GM10266 (cell line): ENCODE data around the gene PRDM15.

ENCODE experiments used
- DNase-seq: peaks from one replicate; pipeline ENCODE4 v3.0.0; 2012; ENCODE audit errors: extremely low spot score
- TF ChIP-seq, protein P1 (sequence below): IDR thresholded peaks from 2 replicates; pipeline ENCODE4 v1.5.1; 2012; ENCODE audit warnings: mild to moderate bottlenecking, low read depth; ENCODE audit not compliant: control insufficient read depth, insufficient read depth; ENCODE audit errors: missing control alignments

PRDM15 gene

DNA sequence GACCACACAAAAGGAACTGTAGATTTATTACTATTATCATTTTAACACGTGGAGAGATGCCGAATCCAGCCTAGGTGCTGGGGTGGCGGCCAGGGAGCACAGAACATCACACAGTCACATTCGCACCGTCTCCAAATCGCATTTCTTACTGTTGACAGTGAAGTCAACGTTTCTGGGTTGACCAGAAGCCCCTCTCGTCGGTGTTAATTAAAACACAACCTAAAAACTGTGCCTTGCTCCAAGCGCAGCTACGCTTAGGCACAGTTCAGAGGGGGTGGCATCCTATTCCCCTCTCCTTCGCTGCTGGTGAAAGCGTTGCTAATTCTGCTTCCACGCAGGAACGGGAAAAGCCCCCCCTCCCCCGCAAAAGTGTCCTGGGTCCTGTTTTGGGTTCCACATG is 116.4 kb downstream of the PRDM15 start:
- TF ChIP-seq, protein P1, sequence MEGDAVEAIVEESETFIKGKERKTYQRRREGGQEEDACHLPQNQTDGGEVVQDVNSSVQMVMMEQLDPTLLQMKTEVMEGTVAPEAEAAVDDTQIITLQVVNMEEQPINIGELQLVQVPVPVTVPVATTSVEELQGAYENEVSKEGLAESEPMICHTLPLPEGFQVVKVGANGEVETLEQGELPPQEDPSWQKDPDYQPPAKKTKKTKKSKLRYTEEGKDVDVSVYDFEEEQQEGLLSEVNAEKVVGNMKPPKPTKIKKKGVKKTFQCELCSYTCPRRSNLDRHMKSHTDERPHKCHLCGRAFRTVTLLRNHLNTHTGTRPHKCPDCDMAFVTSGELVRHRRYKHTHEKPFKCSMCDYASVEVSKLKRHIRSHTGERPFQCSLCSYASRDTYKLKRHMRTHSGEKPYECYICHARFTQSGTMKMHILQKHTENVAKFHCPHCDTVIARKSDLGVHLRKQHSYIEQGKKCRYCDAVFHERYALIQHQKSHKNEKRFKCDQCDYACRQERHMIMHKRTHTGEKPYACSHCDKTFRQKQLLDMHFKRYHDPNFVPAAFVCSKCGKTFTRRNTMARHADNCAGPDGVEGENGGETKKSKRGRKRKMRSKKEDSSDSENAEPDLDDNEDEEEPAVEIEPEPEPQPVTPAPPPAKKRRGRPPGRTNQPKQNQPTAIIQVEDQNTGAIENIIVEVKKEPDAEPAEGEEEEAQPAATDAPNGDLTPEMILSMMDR, result no peak
- no peak for DNase-seq

DNA sequence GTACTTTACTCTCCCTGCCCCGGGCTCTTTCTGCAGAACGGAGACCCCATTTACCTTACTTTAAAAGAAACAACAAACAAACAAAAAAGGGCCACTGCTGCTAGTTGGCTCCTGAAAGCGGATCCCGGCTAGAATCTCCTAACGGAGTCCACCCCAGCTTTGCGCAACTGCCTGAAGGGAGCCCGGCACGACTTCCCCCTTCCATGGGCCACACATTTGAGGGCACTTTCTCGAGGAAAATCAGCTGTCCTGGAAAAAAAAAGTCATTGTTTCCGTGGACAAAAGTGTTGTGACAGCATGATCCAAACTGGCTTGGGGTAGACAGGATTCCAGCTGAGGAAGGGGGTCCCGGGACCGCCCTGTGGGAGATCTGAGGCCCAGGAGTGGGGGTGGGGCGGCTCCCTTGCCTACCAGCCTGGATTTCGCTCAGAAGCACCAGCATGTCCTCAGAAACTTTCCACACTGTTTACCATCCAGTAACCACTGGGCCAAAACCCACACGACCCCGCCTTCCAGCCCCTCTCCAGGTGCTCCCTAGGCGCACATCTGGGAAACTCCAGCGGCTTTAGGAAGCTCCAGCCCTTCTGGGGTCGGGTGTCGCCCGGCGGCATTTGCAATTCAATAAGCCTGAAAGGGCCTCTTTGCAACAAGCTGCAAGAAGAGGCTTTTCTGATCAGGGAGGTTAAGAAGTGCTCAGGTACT is 117.1 kb downstream of the PRDM15 start:
- DNase-seq, result no peak
- TF ChIP-seq, protein P1, result no peak

DNA sequence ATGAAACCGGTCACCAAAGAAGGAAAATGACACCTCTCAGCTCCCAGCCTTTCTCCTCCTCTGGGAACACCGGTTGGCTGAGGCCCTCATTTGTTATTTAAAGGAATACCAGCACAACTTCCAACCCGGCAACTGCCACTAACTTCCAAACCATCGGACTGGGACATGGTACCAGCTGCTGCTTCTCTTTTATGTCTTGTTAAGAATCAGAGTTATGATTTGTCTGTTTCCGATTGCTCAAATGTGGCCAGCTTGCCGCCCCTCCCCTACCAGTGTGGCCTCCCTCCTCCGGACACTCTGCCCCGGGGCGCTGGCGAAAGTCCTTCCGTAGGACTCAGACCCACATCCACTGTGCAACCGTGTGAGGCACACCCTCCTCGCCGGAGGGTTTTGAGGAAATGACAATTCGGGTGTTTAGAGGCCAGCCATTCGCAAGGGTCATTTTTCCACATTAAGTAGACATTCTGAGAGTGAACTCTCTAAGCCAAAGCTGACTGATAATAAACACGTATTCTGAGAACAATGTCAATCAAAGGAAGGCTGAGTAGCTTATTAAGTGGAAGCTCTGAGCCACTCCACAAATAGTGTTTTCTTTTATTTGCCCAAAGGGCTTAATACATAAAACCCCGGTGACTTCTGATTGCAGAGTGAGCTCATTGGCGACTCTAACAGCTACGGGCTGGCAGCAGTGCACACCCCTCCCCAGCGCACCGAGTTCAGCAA is 117.8 kb downstream of the PRDM15 start:
- no peak for DNase-seq

DNA sequence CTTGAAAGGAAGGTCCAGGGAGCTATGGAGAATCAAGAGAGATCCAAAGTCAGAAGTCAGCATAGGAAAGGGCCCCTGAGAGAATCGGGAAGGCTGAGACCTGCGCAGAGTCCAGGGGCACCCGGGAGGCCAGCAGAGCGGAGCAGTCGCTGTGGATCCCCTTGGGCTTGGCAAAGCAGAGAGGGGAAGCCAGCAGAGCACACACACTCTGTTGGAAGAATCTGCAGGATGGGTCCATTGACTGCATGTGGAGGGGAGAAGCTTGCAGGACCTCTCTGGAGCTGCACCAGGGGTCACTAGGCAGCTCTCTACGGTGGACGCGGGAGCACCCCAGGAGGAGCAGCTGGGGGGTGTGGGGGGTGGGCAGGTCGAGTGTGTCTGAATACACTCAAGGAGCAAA is 118.7 kb downstream of the PRDM15 start:
- TF ChIP-seq, protein P1, result no peak
- DNase-seq, result no peak

More for the DNA sequence above, 117.8 kb downstream of the PRDM15 start:
- TF ChIP-seq, protein P1, result no peak

DNA sequence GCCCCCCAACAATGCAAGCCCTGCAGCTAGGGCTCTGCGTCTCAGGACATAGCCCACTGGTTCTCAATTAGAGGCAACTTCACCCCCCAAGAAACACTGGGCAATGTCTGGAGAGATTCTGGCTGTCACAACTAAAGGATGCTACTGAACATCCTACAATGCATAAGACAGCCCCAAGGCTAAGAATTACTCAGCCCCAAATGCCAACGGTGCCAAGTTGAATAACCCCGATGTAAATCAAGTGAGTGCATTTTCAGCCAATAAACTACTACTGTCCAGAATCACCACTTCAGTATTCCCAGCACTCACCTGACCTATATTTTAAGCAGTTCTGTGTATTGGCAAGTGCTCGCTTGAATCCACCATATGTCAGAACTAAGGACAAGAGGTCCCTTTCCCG is 119.2 kb downstream of the PRDM15 start:
- TF ChIP-seq, protein P1, result no peak
- DNase-seq, result no peak

- no peak for DNase-seq
- TF ChIP-seq, protein P1, result no peak
These were observed 119.8 kb downstream of the PRDM15 start for GRCh38 chr21:41759214-41759840.
